HG03565 (cell line): ENCODE results near the gene C10orf120.

Source experiments
- ATAC-seq: cut with Tn5 transposase; IDR thresholded peaks from one replicate; pipeline ENCODE4 v1.9.1; 2021; ENCODE audit warnings: mild to moderate bottlenecking, moderate library complexity; ENCODE audit not compliant: unreplicated experiment

The C10orf120 gene

DNA sequence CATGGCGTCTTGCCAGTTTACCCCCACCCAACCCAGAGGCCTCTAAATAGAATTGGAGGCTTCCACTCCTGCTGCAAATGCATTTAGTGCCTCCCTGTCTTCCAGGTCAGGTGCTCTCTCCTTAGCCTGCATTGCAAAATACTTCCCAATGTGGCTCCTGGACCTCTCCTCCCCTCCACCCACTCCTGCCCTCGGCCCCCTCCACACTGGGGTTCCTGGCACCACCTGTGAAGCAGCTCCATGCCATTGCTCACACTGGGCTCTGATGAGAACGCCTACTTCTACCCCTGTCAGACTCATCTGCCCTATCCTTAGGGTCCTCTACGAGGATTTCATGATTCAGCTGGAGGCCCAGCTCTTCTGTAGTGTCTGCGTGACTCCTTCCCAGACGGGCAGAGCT, 37.4 kb downstream of the C10orf120 start:
- ATAC-seq = no peak

DNA sequence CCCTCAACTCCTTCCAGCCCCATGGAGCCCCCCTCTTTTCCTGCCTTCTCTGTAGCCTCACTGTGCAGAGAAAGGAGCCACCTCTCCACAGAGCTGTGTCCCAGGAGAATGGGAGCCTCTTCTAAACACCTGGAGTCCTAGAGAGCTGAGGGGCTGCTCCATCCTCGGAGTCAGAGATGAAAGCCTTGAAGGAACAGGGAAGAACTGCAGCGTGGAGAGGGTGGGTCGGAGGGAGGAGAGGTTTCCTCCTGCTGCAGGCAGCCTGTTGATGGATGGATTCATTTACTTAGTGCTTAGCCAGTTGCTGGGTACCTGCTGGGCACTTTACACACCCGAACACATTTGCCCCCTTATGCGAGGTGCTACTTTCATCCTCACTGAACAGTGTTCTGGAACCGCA, 39.0 kb downstream of the C10orf120 start:
- no peak for ATAC-seq

DNA sequence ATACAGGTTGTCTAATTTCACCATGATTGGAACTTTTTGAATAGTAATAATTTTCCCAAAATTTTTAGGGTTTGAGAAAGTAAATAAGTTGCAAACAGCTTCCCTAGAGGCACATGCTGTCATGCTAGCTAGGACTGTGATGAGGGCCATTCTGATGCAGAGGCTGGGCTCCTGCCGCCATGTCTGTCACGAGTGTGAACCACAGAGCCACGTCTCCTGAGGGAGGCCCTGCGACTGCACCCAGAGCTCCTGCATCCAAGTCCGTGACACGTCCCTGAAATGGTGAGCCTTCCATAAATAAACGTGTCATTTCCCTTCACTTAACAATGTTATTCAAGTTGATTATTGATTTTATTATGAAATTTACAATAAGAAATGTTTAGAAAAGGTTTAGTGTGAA, 40.0 kb downstream of the C10orf120 start:
- ATAC-seq = no peak

DNA sequence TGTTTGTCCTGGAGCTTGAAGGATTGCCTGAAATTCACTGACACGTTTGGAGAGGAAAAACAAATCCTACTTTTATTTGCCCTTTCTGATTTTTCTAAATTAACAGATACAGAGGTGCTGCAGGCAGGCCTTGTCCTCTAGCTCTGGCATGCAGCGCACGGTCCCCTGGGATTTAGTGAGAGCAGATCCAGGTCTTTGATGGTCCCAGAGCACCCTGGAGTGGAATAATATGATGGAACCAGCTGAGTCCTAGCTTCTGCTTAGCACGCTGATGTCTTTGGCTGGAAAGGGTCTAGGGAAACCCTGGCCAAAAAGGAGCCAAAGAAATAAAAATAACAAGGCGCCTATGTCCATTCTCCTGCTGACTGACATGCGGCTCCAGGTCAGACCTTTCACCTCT, 40.5 kb downstream of the C10orf120 start:
- ATAC-seq = no peak

DNA sequence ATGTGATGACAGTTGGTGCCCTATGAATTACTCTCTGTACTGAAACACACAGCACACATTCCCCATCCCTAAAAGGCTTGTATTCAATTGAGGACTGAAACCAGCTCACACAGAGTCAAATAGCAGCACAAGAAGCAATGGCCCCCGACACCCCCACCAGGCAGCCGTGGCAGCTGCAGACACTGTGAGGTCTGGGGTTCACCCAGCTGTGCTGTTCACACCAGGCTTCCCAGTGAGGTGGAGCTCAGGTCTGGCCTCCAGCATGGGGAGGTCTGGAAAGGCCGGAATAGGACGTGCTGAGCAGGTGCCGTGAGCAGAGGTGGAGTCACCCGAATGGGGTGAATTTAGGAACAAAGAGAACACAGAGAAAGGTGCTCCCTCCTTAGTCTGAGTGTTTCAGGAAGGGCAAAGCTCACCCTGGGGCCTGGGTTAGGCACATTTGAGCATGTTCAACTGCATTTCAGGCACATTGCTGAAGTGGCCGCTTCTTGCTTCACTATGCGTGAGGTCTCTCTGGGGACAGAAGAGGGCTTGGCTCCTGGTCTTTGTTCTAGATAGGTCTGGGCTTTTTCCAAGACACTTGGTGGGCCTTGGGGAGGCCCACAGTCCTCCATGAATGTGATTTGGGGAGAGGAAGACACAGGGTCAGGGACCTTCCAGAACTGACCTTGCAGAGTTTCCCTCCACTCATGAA, 41.1 kb downstream of the C10orf120 start:
- ATAC-seq = no peak

DNA sequence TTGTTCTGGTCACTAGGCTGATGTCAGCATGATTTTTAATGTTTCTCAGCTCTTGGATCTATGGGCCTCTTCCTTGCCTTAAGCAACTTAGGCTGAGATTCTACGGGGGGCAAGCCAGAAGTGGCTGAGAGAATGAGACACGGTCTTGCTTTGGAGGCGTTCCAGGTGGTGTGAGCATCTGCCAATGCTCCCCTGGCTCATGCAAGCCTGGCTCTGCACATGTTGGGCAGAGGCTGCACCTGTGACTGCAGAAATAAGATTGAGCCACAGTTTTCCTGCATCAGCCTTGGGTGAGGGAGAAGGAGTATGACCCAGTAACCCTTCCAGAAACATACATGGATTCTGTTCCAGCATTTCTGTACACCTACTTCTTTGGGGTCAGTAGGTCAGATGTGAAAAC, 41.9 kb downstream of the C10orf120 start:
- no peak for ATAC-seq

DNA sequence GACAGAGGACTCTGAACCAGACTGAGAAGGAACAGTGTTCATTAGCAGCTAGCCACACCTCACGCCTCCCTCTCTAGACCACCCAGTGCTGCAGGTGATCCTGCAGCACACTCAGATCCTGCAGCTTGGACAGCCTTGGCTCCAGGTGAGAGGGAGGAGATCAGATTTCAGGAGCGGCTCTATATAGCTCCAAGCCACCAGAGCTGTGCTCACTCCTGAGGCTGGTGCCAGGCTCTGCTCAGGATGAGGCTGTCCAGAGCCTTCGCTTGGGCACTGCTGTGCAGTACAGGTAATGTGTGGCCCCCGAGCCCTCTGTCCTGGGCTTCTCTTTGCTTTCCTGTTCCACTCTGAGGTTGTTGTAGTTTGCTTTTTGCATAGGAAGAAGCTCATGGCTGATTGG, 42.4 kb downstream of the C10orf120 start:
- no peak for ATAC-seq

DNA sequence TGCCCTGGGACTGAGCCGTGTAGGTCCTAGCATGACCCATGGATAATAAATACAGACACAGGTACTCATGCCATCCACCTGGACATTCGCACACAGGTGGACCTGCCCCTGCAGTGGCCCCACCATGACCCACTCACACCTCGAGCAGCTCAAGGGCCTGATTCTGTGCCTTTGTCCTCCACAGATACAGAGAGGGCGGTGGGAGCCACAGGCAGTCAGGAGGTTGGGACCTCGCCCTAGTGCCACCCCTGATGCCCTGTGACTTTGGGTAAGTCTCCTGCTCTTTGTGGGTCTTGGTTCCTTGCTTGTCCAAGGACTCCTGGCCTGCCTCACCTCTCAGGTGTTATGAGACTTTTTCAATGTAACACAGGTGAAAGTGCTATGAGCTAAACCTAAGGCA, 42.9 kb downstream of the C10orf120 start:
- no peak for ATAC-seq

DNA sequence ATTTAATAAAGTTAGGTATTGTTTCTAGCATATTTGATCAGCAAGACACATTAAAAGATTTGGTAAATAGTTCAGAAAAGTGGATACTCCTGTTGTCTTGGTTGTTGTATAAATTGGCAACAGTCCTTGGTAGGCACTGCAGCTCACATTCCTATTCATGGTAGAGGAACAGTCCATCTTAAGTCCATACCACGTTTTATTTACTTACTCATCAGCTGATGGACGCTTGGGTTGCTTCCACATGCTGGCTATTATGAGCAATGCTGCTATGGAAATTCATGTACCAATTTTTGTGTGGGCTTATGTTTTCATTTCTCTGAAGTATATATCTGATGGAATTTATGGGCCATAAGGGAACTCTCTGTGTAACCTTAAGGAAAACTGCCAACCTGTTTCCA, 43.3 kb downstream of the C10orf120 start:
- ATAC-seq = no peak

DNA sequence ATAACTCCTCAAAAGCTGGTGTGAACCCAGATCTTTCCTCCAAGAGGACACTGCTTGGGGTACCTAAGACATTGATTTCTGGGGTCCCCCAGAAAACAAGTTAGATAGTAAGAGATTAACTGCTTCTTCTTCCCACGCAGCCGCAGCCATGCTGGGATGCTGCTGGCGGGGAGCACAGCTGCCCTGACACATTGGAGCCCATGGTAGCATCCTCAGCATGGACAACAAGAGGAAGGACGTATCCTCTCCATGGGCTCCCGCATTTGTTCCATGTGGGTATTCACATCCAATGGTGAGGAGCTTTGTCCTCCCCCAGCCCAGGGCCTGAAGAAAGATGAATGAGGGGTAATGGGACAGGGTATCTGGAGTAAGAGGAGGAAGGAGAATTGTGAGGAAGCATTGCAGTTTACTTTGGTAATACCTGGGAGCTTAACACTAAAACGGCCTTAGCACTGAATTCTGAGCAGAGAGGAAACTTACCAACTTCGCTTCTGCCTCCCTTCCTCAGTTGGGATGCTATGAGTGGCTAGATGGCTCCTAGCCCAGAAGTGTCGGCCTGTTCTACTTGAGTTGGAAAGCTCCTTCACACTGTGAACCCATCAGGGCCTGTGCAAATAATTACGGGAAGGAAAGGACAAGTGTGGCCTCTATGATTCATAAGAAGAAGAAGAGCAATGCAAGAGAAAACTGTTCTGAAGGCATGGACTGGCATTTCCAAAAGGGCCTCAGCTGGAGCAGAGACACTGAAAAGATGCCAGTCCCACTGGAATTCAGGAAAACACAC, 43.9 kb downstream of the C10orf120 start:
- ATAC-seq = no peak

DNA sequence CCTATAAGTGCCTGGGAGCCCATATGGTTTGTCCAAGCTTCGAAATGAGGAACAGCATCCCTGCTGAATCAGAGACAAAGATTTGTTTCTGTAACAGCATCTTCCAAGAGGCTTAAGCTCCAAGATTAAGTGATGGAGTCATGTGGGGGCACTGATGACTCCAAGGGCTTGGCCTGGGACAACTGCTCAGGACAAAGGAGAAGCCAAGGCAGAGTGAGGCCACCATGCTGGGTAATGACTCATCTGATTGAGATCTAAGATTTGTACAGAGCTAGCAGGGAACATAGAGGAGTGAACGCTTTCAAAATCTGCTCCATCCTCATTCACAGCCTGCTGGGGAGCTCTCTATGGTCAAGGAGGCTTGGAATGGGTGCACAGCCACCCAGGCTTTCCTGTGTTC, 49.3 kb downstream of the C10orf120 start:
- ATAC-seq = no peak

DNA sequence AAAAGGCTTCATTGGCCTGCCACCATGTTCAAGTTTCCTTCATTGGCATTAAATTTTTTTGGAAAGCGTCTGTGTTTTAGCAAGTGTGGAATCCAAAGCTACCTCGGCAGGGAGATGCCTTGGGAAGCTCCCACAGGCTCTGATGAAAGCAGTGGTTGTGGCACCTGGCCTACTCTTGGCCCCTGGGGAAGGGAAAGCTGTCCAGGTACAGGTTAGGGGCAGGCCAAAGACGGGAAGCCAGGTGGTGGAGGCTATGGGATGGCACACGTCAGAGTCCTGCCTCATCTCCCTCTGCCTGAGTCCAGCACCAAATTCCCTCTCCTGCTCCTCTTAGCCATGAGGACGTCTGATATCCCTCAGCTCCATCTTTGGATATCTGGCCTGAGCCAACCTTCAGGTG, 49.7 kb downstream of the C10orf120 start:
- ATAC-seq = no peak

DNA sequence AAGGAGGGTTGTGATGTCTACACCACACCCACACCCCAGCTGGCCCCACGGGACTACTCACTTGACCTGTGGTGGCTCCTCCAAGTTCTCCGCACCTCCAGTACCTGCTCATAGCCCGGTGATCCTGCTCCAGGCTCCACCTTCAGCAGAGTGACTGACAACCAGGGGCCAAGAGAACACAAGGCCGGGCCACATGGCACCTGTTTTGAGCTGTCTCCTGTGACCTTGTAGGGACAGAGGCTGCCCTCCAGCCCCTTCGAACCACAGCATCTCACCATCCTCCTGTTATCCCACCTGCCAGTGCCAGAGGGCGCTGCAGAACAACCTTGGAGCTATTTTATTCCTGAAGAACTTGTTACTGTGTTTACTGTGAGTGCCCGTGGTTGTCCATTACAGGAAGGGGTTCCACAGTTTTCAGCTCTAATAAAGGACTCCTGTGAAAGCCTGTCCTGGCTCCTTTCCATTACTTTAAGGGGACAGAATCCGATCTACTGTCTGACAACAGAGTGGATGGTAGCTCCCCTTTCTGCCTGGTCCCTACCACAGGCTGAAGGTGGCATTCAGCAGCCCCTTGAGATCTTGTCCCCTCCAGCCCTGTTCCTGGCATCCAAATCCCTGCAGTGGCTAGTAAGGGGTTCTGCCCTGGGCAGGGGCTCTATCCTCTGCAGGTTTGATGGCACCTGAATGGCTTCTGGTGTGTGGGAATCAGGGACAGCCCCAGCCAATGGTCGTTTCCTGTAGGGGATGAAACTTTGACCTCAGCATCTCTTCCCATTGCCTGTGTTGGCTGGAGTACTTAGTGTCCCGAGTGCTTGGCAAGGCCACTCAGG, 50.8 kb downstream of the C10orf120 start:
- ATAC-seq = no peak
